ENCODE results near the gene MCC. TPM values are rescaled to one million over a fixed set of nuclear protein-coding genes. Genes with fewer than 3 reads are reported as not detected.

MCC gene
- total and polyA plus RNA-seq, 2 donors (not counting 1 experiment from before 2014, with no cell fraction given), result 0.09 to 0.32 TPM

DNA sequence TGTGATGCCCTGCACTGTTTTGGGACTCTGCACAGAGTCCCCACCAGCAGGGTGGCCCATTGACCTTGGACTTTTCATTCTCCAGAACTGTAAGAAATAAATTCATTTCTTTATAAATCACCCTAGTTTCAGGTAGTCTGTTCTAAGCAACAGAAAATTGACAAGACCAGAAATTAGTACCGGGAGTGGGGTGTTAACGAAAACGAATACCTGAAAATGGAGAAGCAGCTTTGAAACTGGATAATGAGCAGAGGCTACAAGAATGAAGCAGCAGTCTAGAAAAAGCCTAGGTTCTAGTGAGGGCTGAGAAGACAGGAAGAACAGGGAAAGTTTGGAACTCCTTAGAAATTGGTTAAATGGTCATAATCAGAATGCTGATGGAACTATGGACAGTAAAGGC is 2.1 kb upstream of the MCC start:
- H3K4me1 ChIP-seq (ENCODE audit: control insufficient read depth in 2 of 2, insufficient read depth in 2 of 2, low read length in 2 of 2), result peaks cover 16 to 20% of the 10 kb centered on the region in 2 donors

DNA sequence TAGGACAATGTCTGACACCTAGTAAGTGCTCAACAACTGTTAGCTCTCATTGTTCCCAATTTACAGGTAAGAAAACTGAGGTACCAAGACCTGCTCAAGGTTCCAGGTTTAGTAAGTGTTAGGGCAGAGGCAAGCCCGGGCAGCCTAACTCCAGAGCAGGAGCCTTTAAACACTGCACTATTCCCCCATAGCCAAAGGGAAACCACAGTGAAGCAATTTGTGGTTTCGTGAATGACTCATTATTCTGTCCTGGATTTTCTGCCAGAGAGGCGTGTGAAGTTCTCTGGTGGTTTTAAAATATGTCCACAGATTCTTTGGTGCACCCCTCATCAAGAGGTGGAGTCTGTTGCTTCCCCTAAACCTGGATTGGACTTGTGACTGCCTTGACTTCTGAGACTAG is 1.0 kb upstream of the MCC start:
- Histone ChIP-seq H3K4me2 (replicated peaks; ENCODE audit: low read depth, low read length, poor library complexity, severe bottlenecking) (no peak overlapping the region), H2AFZ (ENCODE audit: insufficient read depth, low read depth, low read length, poor library complexity, severe bottlenecking) (no peak overlapping the region), H3K27me3 (replicated peaks in 1 of 4; ENCODE audit: control extremely low read depth in 1 of 4, control insufficient read depth in 3 of 4, insufficient read depth in 4 of 4, low read length in 3 of 4) (peaks cover 0 to 59% (median 48%) of the 10 kb centered on the region in 4 experiments), H4K20me1 (ENCODE audit: control insufficient read depth, insufficient read depth, low read length, poor library complexity, severe bottlenecking) (no peaks in the 10 kb centered on the region), H3K4me1 (ENCODE audit: control insufficient read depth in 2 of 2, insufficient read depth in 2 of 2, low read length in 2 of 2) (peaks cover 16 to 20% of the 10 kb centered on the region in 2 donors), H3K27ac (ENCODE audit: low read length in 2 of 2) (no peak overlapping the region), H3K9ac (ENCODE audit: low read length) (no peak overlapping the region), H3K79me2 (ENCODE audit: control insufficient read depth, insufficient read depth, low read length) (no peaks in the 10 kb centered on the region), H3K4me3 (ENCODE audit: control extremely low read depth in 1 of 5, extremely low read depth in 1 of 5, insufficient read depth in 1 of 5, low read depth in 2 of 5, low read length in 4 of 5) (no peak overlapping the region), H3K36me3 (replicated peaks in 1 of 2; ENCODE audit: control extremely low read depth in 1 of 2, control insufficient read depth in 1 of 2, extremely low read depth in 1 of 2, insufficient read depth in 2 of 2, low read length in 1 of 2) (no peaks in the 10 kb centered on the region), H3K9me3 (ENCODE audit: control extremely low read depth in 1 of 3, control insufficient read depth in 2 of 3, insufficient read depth in 1 of 3, low read length in 2 of 3) (peaks cover 7 to 37% (median 24%) of the 10 kb centered on the region in 3 donors)
- ChIA-PET CTCF (no interaction called here), POLR2A (no interaction called here)
- DNase-seq, result no peak
- no peak for ATAC-seq (ENCODE audit: low read depth)
- peaks cover 10% of the 10 kb centered on the region for H3K9me3 Mint-ChIP-seq (ENCODE audit: insufficient read depth)
- intact Hi-C loops (cut with micrococcal nuclease), result no loop called here
- H3K4me1 Mint-ChIP-seq, result peaks cover 10% of the 10 kb centered on the region
- TF ChIP-seq, protein P1, sequence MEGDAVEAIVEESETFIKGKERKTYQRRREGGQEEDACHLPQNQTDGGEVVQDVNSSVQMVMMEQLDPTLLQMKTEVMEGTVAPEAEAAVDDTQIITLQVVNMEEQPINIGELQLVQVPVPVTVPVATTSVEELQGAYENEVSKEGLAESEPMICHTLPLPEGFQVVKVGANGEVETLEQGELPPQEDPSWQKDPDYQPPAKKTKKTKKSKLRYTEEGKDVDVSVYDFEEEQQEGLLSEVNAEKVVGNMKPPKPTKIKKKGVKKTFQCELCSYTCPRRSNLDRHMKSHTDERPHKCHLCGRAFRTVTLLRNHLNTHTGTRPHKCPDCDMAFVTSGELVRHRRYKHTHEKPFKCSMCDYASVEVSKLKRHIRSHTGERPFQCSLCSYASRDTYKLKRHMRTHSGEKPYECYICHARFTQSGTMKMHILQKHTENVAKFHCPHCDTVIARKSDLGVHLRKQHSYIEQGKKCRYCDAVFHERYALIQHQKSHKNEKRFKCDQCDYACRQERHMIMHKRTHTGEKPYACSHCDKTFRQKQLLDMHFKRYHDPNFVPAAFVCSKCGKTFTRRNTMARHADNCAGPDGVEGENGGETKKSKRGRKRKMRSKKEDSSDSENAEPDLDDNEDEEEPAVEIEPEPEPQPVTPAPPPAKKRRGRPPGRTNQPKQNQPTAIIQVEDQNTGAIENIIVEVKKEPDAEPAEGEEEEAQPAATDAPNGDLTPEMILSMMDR (IDR thresholded peaks at IDR 0.05), result no peak
- no peak for TF ChIP-seq EZH2 (IDR thresholded peaks at IDR 0.05; ENCODE audit: borderline replicate concordance, insufficient read depth, low read depth, low read length, poor library complexity, severe bottlenecking)
- no peak overlapping the region for H3K4me3 Mint-ChIP-seq
- no peak overlapping the region for H3K27ac Mint-ChIP-seq
- peaks cover 73% of the 10 kb centered on the region for H3K27me3 Mint-ChIP-seq
- 8% methylated on average over 2 of the region's 3 CpGs for WGBS (ENCODE audit: insufficient coverage)

More for the DNA sequence above, 2.1 kb upstream of the MCC start:
- Histone ChIP-seq H3K4me2 (replicated peaks; ENCODE audit: low read depth, low read length, poor library complexity, severe bottlenecking) (no peak overlapping the region), H2AFZ (ENCODE audit: insufficient read depth, low read depth, low read length, poor library complexity, severe bottlenecking) (no peak overlapping the region), H3K9me3 (ENCODE audit: control extremely low read depth in 1 of 3, control insufficient read depth in 2 of 3, insufficient read depth in 1 of 3, low read length in 2 of 3) (peaks cover 7 to 37% (median 24%) of the 10 kb centered on the region in 3 donors), H3K27ac (ENCODE audit: low read length in 2 of 2) (no peak overlapping the region), H3K9ac (ENCODE audit: low read length) (no peak overlapping the region), H3K27me3 (replicated peaks in 1 of 4; ENCODE audit: control extremely low read depth in 1 of 4, control insufficient read depth in 3 of 4, insufficient read depth in 4 of 4, low read length in 3 of 4) (peaks cover 0 to 55% (median 42%) of the 10 kb centered on the region in 4 experiments), H3K79me2 (ENCODE audit: control insufficient read depth, insufficient read depth, low read length) (no peaks in the 10 kb centered on the region), H4K20me1 (ENCODE audit: control insufficient read depth, insufficient read depth, low read length, poor library complexity, severe bottlenecking) (no peaks in the 10 kb centered on the region), H3K36me3 (replicated peaks in 1 of 2; ENCODE audit: control extremely low read depth in 1 of 2, control insufficient read depth in 1 of 2, extremely low read depth in 1 of 2, insufficient read depth in 2 of 2, low read length in 1 of 2) (no peaks in the 10 kb centered on the region), H3K4me3 (ENCODE audit: control extremely low read depth in 1 of 5, extremely low read depth in 1 of 5, insufficient read depth in 1 of 5, low read depth in 2 of 5, low read length in 4 of 5) (no peak overlapping the region)
- peaks cover 10% of the 10 kb centered on the region for H3K9me3 Mint-ChIP-seq (ENCODE audit: insufficient read depth)
- DNase-seq (no peak), ATAC-seq (ENCODE audit: low read depth) (no peak)
- H3K27ac Mint-ChIP-seq, result no peak overlapping the region
- TF ChIP-seq, protein P1 (IDR thresholded peaks at IDR 0.05), result no peak
- TF ChIP-seq EZH2 (IDR thresholded peaks at IDR 0.05; ENCODE audit: borderline replicate concordance, insufficient read depth, low read depth, low read length, poor library complexity, severe bottlenecking), result no peak
- no peak overlapping the region for H3K4me3 Mint-ChIP-seq
- peaks cover 10% of the 10 kb centered on the region for H3K4me1 Mint-ChIP-seq
- POLR2A ChIA-PET, result no interaction called here
- WGBS (ENCODE audit: insufficient coverage), result 95% methylated on average over 3 of the region's 3 CpGs
- intact Hi-C loops (cut with micrococcal nuclease), result no loop called here
- CTCF ChIA-PET, result no interaction called here
- peaks cover 65% of the 10 kb centered on the region for H3K27me3 Mint-ChIP-seq

Measured in B cell (primary cell).